Suprapubic skin (tissue), 3 donors: ENCODE results near the gene AK3.

Experiments
- CTCF ChIP-seq, 2 donors: fragments of 200-600 bp in 1 of 2; fragments of 450-650 bp in 1 of 2; sonication (generic) in 1 of 2; IDR thresholded peaks; one replicate each; pipeline ENCODE4 v1.5.1; 2016 to 2019; ENCODE audit warnings: antibody characterized with exemption in 2 of 2, mild to moderate bottlenecking in 1 of 2, moderate library complexity in 1 of 2
- POLR2A ChIP-seq, 2 donors: fragments of 450-650 bp; IDR thresholded peaks; one replicate each; pipeline ENCODE4 v1.6.1; 2017; ENCODE audit warnings: antibody characterized with exemption in 2 of 2, mild to moderate bottlenecking in 2 of 2, moderate library complexity in 2 of 2

GRCh38 chr9:4671737-4672136 lies 69.3 kb downstream of the AK3 start:
- TF ChIP-seq CTCF (IDR thresholded peaks at IDR 0.05) (no peak), POLR2A (IDR thresholded peaks at IDR 0.05) (no peak)
